ENCODE results near the gene HSPA12A.

HSPA12A gene

GRCh38 chr10:116742367-116743265, at the start of gene HSPA12A:
HSPA12A (minus strand) TSS chr10:116742566; CDS start chr10:116742469, 97 bp downstream.
- peak; percentile 52 for DNase-seq

- DNase-seq, result no peak
Measured at GRCh38 chr10:116791241-116791640, 48.9 kb upstream of the HSPA12A start.

GRCh38 chr10:116787893-116788665, 45.7 kb upstream of the HSPA12A start:
- DNase-seq, result peak; percentile 68

- DNase-seq, result no peak
Measured at GRCh38 chr10:116787053-116787659, 44.8 kb upstream of the HSPA12A start.

GRCh38 chr10:116785867-116786266, 43.5 kb upstream of the HSPA12A start:
- DNase-seq, result no peak

GRCh38 chr10:116785282-116785681, 42.9 kb upstream of the HSPA12A start:
- no peak for DNase-seq

- DNase-seq, result no peak
Measured at GRCh38 chr10:116784651-116785050, 42.3 kb upstream of the HSPA12A start.

- no peak for DNase-seq
Measured at GRCh38 chr10:116784035-116784434, 41.7 kb upstream of the HSPA12A start.

- DNase-seq, result no peak
Measured at GRCh38 chr10:116783011-116783655, 40.8 kb upstream of the HSPA12A start.

GRCh38 chr10:116781370-116781884, 39.1 kb upstream of the HSPA12A start:
- DNase-seq, result no peak

- no peak for DNase-seq
Measured at GRCh38 chr10:116780691-116781205, 38.4 kb upstream of the HSPA12A start.

GRCh38 chr10:116779076-116779687, 36.8 kb upstream of the HSPA12A start:
- no peak for DNase-seq

- no peak for DNase-seq
Measured at GRCh38 chr10:116777006-116777405, 34.6 kb upstream of the HSPA12A start.

GRCh38 chr10:116775488-116776400, 33.4 kb upstream of the HSPA12A start:
- no peak for DNase-seq

- DNase-seq, result no peak
Measured at GRCh38 chr10:116774728-116775151, 32.4 kb upstream of the HSPA12A start.

- no peak for DNase-seq
Measured at GRCh38 chr10:116772909-116773705, 30.7 kb upstream of the HSPA12A start.

- no peak for DNase-seq
Measured at GRCh38 chr10:116771959-116772585, 29.7 kb upstream of the HSPA12A start.

GRCh38 chr10:116771101-116771958, 29.0 kb upstream of the HSPA12A start:
- DNase-seq, result no peak

All from activated naive CD4-positive, alpha-beta T cell treated with anti-CD3 and anti-CD28 coated beads, Interleukin-2, amount 50 U/mL, for 16 hours (primary cell).